ENCODE measurements around the gene BIRC2.

DNA sequence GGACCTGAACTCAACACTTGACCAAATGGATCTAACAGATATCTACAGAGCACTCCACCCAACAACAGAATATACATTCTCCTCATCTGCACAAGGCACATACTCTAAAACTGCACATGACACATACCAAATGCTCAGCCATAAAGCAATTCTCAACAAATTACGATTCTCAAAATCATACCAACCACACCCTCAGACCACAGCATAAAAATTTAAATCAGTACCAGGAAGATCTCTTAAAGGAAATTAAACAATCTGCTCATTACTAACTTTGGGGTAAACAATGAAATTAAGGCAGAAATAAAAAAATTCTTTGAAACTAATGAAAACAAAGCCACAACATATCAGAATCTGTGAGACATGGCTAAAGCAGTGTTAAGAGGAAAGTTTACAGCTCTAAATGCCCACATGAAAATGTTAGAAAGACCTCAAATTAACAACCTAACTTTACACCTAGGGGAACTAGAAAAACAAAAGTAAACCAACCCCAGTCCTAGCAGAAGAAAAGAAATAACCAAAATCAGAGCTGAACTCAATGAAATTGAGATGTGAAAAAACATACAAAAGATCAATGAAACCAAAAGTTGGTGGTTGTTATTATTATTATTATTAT lies 68.4 kb downstream of the BIRC2 start:
- TF ChIP-seq ZFP3 (tag by site-specific recombination; IDR thresholded peaks at IDR 0.05; ENCODE audit: low read depth) (no peak), ZNF114 (tag by site-specific recombination; IDR thresholded peaks at IDR 0.05) (no peak), KLF10 (tag by site-specific recombination; IDR thresholded peaks at IDR 0.05) (no peak), ZNF555 (tag by site-specific recombination; conservative IDR thresholded peaks at IDR 0.05) (no peak), KLF16 (tag by site-specific recombination; IDR thresholded peaks at IDR 0.05) (no peak), ZNF596 (tag by site-specific recombination; IDR thresholded peaks at IDR 0.05) (no peak)
- TF ChIP-seq, protein P1, sequence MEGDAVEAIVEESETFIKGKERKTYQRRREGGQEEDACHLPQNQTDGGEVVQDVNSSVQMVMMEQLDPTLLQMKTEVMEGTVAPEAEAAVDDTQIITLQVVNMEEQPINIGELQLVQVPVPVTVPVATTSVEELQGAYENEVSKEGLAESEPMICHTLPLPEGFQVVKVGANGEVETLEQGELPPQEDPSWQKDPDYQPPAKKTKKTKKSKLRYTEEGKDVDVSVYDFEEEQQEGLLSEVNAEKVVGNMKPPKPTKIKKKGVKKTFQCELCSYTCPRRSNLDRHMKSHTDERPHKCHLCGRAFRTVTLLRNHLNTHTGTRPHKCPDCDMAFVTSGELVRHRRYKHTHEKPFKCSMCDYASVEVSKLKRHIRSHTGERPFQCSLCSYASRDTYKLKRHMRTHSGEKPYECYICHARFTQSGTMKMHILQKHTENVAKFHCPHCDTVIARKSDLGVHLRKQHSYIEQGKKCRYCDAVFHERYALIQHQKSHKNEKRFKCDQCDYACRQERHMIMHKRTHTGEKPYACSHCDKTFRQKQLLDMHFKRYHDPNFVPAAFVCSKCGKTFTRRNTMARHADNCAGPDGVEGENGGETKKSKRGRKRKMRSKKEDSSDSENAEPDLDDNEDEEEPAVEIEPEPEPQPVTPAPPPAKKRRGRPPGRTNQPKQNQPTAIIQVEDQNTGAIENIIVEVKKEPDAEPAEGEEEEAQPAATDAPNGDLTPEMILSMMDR (tag by site-specific recombination; IDR thresholded peaks at IDR 0.05), result no peak
- TF ChIP-seq, protein P2, sequence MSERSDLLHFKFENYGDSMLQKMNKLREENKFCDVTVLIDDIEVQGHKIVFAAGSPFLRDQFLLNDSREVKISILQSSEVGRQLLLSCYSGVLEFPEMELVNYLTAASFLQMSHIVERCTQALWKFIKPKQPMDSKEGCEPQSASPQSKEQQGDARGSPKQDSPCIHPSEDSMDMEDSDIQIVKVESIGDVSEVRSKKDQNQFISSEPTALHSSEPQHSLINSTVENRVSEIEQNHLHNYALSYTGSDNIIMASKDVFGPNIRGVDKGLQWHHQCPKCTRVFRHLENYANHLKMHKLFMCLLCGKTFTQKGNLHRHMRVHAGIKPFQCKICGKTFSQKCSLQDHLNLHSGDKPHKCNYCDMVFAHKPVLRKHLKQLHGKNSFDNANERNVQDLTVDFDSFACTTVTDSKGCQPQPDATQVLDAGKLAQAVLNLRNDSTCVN (tag by site-specific recombination; optimal IDR thresholded peaks at IDR 0.05), result no peak
